GM19023 (cell line): ENCODE measurements around the gene MAP3K4.

Experiments used
- ATAC-seq: cut with Tn5 transposase; IDR thresholded peaks from one replicate; pipeline ENCODE4 v1.9.1; 2021; ENCODE audit warnings: mild to moderate bottlenecking, moderate library complexity; ENCODE audit not compliant: unreplicated experiment

Gene MAP3K4

GRCh38 chr6:160991406-160992060, at the start of gene MAP3K4:
TSS of gene MAP3K4 (plus strand) at chr6:160991769. CDS start at chr6:160991932, 163 bp downstream.
- ATAC-seq, result peak; percentile 67

- ATAC-seq, result no peak
These were observed 47.6 kb upstream of the MAP3K4 start for GRCh38 chr6:160943997-160944396.

GRCh38 chr6:160945516-160946177, 45.9 kb upstream of the MAP3K4 start:
- ATAC-seq, result no peak

- ATAC-seq, result no peak
These were observed 42.0 kb upstream of the MAP3K4 start for GRCh38 chr6:160949531-160949930.

GRCh38 chr6:160950507-160950906, 41.1 kb upstream of the MAP3K4 start:
- ATAC-seq, result no peak

GRCh38 chr6:160951187-160952030, 40.2 kb upstream of the MAP3K4 start:
- no peak for ATAC-seq

- no peak for ATAC-seq
These were observed 38.8 kb upstream of the MAP3K4 start for GRCh38 chr6:160952633-160953281.

GRCh38 chr6:160955508-160956295, 35.9 kb upstream of the MAP3K4 start:
- ATAC-seq, result no peak

GRCh38 chr6:160956300-160957035, 35.1 kb upstream of the MAP3K4 start:
- ATAC-seq, result no peak

GRCh38 chr6:160959726-160960435, 31.7 kb upstream of the MAP3K4 start:
- no peak for ATAC-seq

GRCh38 chr6:160960839-160961238, 30.7 kb upstream of the MAP3K4 start:
- no peak for ATAC-seq

- ATAC-seq, result no peak
These were observed 28.5 kb upstream of the MAP3K4 start for GRCh38 chr6:160962835-160963623.

GRCh38 chr6:160963651-160964050, 27.9 kb upstream of the MAP3K4 start:
- ATAC-seq, result no peak

GRCh38 chr6:160965893-160966292, 25.7 kb upstream of the MAP3K4 start:
- ATAC-seq, result no peak

- ATAC-seq, result no peak
These were observed 24.9 kb upstream of the MAP3K4 start for GRCh38 chr6:160966493-160967229.

GRCh38 chr6:160967351-160967750, 24.2 kb upstream of the MAP3K4 start:
- no peak for ATAC-seq

GRCh38 chr6:160967833-160968232, 23.7 kb upstream of the MAP3K4 start:
- no peak for ATAC-seq

- no peak for ATAC-seq
These were observed 20.4 kb upstream of the MAP3K4 start for GRCh38 chr6:160971171-160971570.
